Skeletal muscle tissue (tissue), 5 donors: Measurements from ENCODE around the gene EPOP. TPM values are rescaled to one million over a fixed set of nuclear protein-coding genes. Genes with fewer than 3 reads are reported as not detected.
"Not testable (repeated sequence)": the region's sequence is repeated elsewhere in the genome, so short reads cannot be mapped to it uniquely, and the experiment has no call there.

Experiments used
- H3K27ac ChIP-seq: one replicate; pipeline ENCODE4 v1.7.0; 2013; ENCODE audit warnings: mild to moderate bottlenecking, low read depth, low read length, inconsistent platforms
- H3K27me3 ChIP-seq, 3 donors: one replicate each; pipeline ENCODE4 v1.7.0; 2013; ENCODE audit warnings: low read length in 3 of 3; ENCODE audit not compliant: control insufficient read depth in 3 of 3, insufficient read depth in 3 of 3
- H3K36me3 ChIP-seq, 3 donors: one replicate each; pipeline ENCODE4 v1.7.0; 2013; ENCODE audit warnings: low read length in 3 of 3; ENCODE audit not compliant: control insufficient read depth in 3 of 3, insufficient read depth in 3 of 3
- H3K4me1 ChIP-seq, 3 donors: one replicate each; pipeline ENCODE4 v1.7.0; 2013; ENCODE audit warnings: low read length in 3 of 3, mild to moderate bottlenecking in 3 of 3; ENCODE audit not compliant: control insufficient read depth in 3 of 3, insufficient read depth in 3 of 3
- H3K4me3 ChIP-seq, 3 donors: one replicate each; pipeline ENCODE4 v1.7.0; 2013; ENCODE audit warnings: low read length in 3 of 3
- H3K9ac ChIP-seq, 3 donors: one replicate each; pipeline ENCODE4 v1.7.0; 2013; ENCODE audit warnings: low read length in 3 of 3, mild to moderate bottlenecking in 3 of 3, moderate library complexity in 2 of 3, low read depth in 1 of 3
- H3K9me3 ChIP-seq, 3 donors: one replicate each; pipeline ENCODE4 v1.7.0; 2013; ENCODE audit warnings: low read length in 3 of 3; ENCODE audit not compliant: control insufficient read depth in 3 of 3
- small RNA-seq: library from RNA; depleted of rRNA; stranded (forward); fragments of <200 nt; gene quantifications from one replicate; pipeline ENCODE3, GENCODE V24; 2014
- total RNA-seq: library from RNA; depleted of rRNA; stranded (reverse); fragments of >200 nt; gene quantifications from one replicate; pipeline ENCODE4 v1.2.3, GENCODE V29; 2014
- donor health status: Osteomylitis.

Gene EPOP
- total RNA-seq, 1 donor from 2014 or later, result 0.52 TPM

DNA sequence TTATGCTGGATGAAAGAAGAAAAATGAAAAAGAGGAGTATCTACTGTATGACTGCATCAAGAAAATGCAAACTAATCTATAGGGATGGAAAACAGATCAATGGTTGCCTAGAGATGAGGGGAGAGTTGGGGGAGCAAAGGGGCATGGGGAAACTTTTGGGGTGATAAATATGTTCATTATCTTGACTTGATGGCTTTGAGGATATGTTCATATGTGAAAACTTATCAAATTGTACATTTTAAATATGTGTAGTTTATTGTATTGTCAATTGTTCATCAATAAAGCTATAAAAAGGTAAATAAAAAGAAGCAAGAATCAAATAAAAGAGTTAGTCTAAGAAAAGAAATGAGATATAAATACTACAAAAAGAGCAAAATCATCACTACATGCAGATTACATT is 49.3 kb downstream of the EPOP start:
- H3K9ac ChIP-seq, result no peak overlapping the region
- H3K36me3 ChIP-seq, result no peaks in the 10 kb centered on the region
- H3K27me3 ChIP-seq, result peaks cover 7 to 17% (median 16%) of the 10 kb centered on the region in 3 donors
- no peaks in the 10 kb centered on the region for H3K9me3 ChIP-seq
- H3K4me1 ChIP-seq, result no peaks in the 10 kb centered on the region
- no peak overlapping the region for H3K4me3 ChIP-seq
- no peak overlapping the region for H3K27ac ChIP-seq

DNA sequence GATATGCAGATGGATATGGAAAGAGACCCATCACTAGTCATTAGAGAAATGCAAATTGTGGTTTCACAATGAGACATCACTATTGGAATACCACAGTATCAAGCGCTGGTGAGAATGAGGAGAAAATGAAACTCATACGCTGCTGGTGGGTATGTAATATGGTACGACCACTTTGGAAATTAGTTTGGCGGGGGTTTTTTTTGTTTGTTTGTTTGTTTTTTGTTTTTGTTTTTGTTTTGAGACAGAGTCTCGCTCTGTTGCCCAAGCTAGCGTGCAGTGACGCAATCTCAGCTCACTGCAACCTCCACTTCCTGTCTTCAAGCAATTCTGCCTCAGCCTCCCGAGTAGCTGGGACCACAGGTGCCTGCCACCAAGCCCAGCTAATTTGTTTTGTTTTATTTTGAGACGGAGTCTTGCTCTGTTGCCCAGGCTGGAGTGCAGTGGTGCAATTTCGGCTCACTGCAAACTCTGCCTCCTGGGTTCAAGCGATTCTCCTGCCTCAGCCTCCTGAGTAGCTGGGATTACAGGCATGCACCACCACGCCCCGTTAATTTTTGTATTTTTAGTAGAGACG is 49.9 kb downstream of the EPOP start:
- H3K36me3 ChIP-seq, H3K4me1 ChIP-seq, H3K9me3 ChIP-seq, H3K27ac ChIP-seq, H3K9ac ChIP-seq, H3K4me3 ChIP-seq: not testable (repeated sequence)
- H3K27me3 ChIP-seq, result peaks cover 11 to 19% (median 18%) of the 10 kb centered on the region in 3 donors

Small RNA genes lying within 50 kb of the gene (small RNA-seq; reads per million reads assigned to genes)
- not detected for gene MIR4726
- gene MIR4734, result not detected

Other genes starting within 250 kb of the EPOP start
- gene ARHGAP23, start 246.5 kb downstream of the EPOP start, total RNA-seq, result 25.6 TPM
- 0.52 TPM for gene SRCIN1, start 69.0 kb downstream of the EPOP start, total RNA-seq
- gene MLLT6, start 30.3 kb upstream of the EPOP start, total RNA-seq, result 16.2 TPM
- gene CISD3, start 55.4 kb upstream of the EPOP start, total RNA-seq, result 3.1 TPM
- gene PCGF2, start 73.4 kb upstream of the EPOP start, total RNA-seq, result 3.1 TPM
- gene PSMB3, start 77.8 kb upstream of the EPOP start, total RNA-seq, result 156 TPM
- gene PIP4K2B, start 124.6 kb upstream of the EPOP start, total RNA-seq, result 37.6 TPM
- gene CWC25, start 150.4 kb upstream of the EPOP start, total RNA-seq, result 12.0 TPM
- 2,779 TPM for gene RPL23, start 178.8 kb upstream of the EPOP start, total RNA-seq
- gene LASP1, start 195.1 kb upstream of the EPOP start, total RNA-seq, result 37.1 TPM